Loucy (cell line): Measurements from ENCODE around the gene PADI3.

Source experiments
- H2AFZ ChIP-seq: fragments of 200-600 bp; sonication (generic); 2 replicates; pipeline ENCODE4 v1.6.0; 2016; ENCODE audit warnings: antibody characterized with exemption, mild to moderate bottlenecking, low read length, moderate library complexity
- H3F3A ChIP-seq: fragments of 200-600 bp; 2 replicates; pipeline ENCODE4 v1.6.0; 2016; ENCODE audit warnings: antibody characterized with exemption, low read depth, mild to moderate bottlenecking
- H3K27me3 ChIP-seq: fragments of 200-600 bp; sonication (generic); 2 replicates; pipeline ENCODE4 v1.6.1; 2014; ENCODE audit warnings: low read length, mild to moderate bottlenecking; ENCODE audit not compliant: insufficient read depth, poor library complexity, severe bottlenecking
- H3K36me3 ChIP-seq: fragments of 200-600 bp; sonication (generic); 2 replicates; pipeline ENCODE4 v1.6.1; 2016; ENCODE audit warnings: low read length; ENCODE audit not compliant: insufficient read depth
- H3K4me1 ChIP-seq: fragments of 200-600 bp; sonication (generic); 2 replicates; pipeline ENCODE4 v1.5.1; 2014; ENCODE audit warnings: low read length, mild to moderate bottlenecking; ENCODE audit not compliant: insufficient read depth, poor library complexity, severe bottlenecking
- H3K4me2 ChIP-seq: fragments of 200-600 bp; sonication (generic); 2 replicates; pipeline ENCODE4 v1.6.0; 2014; ENCODE audit warnings: antibody characterized with exemption, low read length, low read depth, mild to moderate bottlenecking; ENCODE audit not compliant: poor library complexity, severe bottlenecking
- H3K4me3 ChIP-seq: fragments of 200-600 bp; sonication (generic); 2 replicates; pipeline ENCODE4 v1.5.1; 2014; ENCODE audit warnings: low read length, mild to moderate bottlenecking, mixed read lengths; ENCODE audit not compliant: poor library complexity, severe bottlenecking
- H3K79me2 ChIP-seq: fragments of 200-600 bp; sonication (generic); 2 replicates; pipeline ENCODE4 v1.6.1; 2014; ENCODE audit warnings: low read length; ENCODE audit not compliant: insufficient read depth
- H3K9ac ChIP-seq: fragments of 200-600 bp; sonication (generic); 2 replicates; pipeline ENCODE4 v1.6.0; 2014; ENCODE audit warnings: mild to moderate bottlenecking, low read depth, low read length, moderate library complexity; ENCODE audit not compliant: poor library complexity, severe bottlenecking
- H3K9me2 ChIP-seq: fragments of 200-600 bp; sonication (generic); replicated peaks from 2 replicates; pipeline ENCODE4 v1.6.1; 2016; ENCODE audit warnings: low read depth, low read length, mixed read lengths
- H3K9me3 ChIP-seq: fragments of 200-600 bp; sonication (generic); 2 replicates; pipeline ENCODE4 v1.6.1; 2014; ENCODE audit warnings: mild to moderate bottlenecking, antibody characterized with exemption, low read length, low read depth; ENCODE audit not compliant: insufficient read depth
- H4K20me1 ChIP-seq: fragments of 200-600 bp; sonication (generic); 2 replicates; pipeline ENCODE4 v1.6.0; 2014; ENCODE audit warnings: antibody characterized with exemption, low read length, mild to moderate bottlenecking; ENCODE audit not compliant: insufficient read depth, poor library complexity, severe bottlenecking
- EZH2phosphoT487 ChIP-seq: fragments of 200-600 bp; IDR thresholded peaks from 2 replicates; pipeline ENCODE4 v1.6.1; 2018; ENCODE audit warnings: antibody characterized with exemption, mild to moderate bottlenecking, moderate library complexity, borderline replicate concordance
- TF ChIP-seq, protein P1 (sequence below): fragments of 200-600 bp; sonication (generic); conservative IDR thresholded peaks from 2 replicates; pipeline ENCODE4 v1.5.1; 2014; ENCODE audit warnings: mild to moderate bottlenecking, antibody characterized with exemption, low read length

Gene PADI3

DNA sequence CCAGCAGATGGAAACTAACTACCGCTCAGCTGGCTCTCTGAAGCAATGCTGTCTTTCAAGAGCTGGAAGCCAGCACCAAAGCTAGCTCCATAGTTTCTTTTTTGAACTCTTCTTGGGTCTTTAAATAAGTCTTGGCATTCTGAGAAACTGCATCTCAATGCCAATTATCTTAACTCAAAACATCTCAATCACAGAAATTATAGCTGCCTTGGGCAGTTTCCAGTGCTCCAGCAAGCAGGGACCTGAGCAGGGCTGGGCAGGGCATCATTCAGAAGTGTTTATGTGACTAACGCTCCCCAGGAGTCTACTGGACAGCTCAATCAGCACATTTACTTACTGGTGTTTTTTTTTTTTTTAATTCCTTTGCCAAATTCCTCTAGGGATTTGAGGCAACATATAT is 40.8 kb downstream of the PADI3 start:
- Histone ChIP-seq H3K36me3 (no peaks in the 10 kb centered on the region), H4K20me1 (no peaks in the 10 kb centered on the region), H3K4me1 (no peaks in the 10 kb centered on the region), H3K4me2 (no peak overlapping the region), H3K9me2 (no peaks in the 10 kb centered on the region), H3K9ac (no peak overlapping the region), H3F3A (no peaks in the 10 kb centered on the region), H3K27me3 (no peaks in the 10 kb centered on the region), H3K79me2 (no peaks in the 10 kb centered on the region), H3K4me3 (no peak overlapping the region), H3K9me3 (no peaks in the 10 kb centered on the region), H2AFZ (no peak overlapping the region)
- no peak for TF ChIP-seq EZH2phosphoT487

DNA sequence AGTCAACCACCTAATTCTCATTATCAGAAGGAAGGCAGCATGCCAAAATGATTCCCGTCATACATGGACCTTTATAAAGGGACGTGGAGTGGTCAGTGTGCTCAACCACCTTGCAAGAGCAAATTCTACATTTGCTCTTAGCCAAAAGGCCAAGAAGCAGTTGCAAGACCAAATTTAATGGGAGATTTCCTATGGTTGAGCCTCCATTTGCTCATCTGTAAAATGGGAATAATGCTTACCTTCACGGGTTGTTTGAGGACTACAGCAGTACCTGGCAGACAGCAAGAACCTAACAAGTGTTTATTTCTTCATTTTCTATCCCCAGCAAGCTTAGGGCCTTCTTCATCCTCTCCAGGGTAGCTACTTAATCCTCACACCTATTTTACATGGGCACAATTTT is 41.7 kb downstream of the PADI3 start:
- no peak for TF ChIP-seq EZH2phosphoT487
- TF ChIP-seq, protein P1, sequence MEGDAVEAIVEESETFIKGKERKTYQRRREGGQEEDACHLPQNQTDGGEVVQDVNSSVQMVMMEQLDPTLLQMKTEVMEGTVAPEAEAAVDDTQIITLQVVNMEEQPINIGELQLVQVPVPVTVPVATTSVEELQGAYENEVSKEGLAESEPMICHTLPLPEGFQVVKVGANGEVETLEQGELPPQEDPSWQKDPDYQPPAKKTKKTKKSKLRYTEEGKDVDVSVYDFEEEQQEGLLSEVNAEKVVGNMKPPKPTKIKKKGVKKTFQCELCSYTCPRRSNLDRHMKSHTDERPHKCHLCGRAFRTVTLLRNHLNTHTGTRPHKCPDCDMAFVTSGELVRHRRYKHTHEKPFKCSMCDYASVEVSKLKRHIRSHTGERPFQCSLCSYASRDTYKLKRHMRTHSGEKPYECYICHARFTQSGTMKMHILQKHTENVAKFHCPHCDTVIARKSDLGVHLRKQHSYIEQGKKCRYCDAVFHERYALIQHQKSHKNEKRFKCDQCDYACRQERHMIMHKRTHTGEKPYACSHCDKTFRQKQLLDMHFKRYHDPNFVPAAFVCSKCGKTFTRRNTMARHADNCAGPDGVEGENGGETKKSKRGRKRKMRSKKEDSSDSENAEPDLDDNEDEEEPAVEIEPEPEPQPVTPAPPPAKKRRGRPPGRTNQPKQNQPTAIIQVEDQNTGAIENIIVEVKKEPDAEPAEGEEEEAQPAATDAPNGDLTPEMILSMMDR, result no peak
- no peaks in the 10 kb centered on the region for H4K20me1 ChIP-seq

DNA sequence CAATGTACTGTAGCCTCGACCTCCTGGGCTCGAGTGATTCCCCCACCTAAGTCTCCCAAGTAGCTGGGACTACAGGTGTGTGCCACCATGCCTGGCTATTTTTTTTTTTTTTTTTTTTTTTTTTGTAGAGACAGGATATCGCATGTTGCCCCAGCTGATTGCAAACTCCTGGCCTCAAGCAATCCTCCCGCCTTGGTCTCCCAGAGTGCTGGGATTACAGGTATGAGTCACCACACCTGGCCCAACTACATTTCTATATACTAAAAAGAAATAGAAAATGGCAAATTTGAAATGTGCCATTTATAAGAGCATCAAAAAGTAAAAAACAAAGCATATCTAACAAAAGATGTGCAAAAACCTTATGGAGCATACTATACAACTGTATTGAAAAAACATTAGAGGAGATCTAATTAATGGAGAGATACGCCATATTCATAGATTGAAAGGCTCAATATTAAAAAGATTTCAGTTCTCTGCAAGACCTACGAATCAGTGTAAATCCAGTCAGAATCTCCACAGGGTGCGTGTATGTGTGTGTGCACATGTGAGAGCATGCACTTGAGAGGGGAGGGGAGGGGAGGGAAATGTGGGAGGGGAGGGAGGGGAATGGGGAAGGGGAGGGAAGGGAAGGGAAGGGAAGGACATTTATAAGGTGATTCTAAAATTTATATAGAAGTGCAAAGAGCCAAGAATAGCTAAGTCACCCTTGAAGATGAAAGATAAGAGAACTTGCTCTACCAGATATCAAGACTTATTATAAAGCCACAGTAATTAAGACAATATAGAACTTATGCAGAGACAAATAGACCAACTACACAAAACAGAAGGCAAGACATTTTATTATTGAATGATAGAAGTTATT is 43.6 kb downstream of the PADI3 start:
- Histone ChIP-seq H2AFZ (no peak overlapping the region), H3K36me3 (no peaks in the 10 kb centered on the region), H3K4me2 (no peak overlapping the region), H3K9ac (no peak overlapping the region), H3K27me3 (no peaks in the 10 kb centered on the region), H3K9me2 (no peaks in the 10 kb centered on the region), H3K9me3 (no peaks in the 10 kb centered on the region), H3K79me2 (no peaks in the 10 kb centered on the region), H3F3A (no peaks in the 10 kb centered on the region), H4K20me1 (no peaks in the 10 kb centered on the region), H3K4me3 (no peak overlapping the region), H3K4me1 (no peaks in the 10 kb centered on the region)
- no peak for TF ChIP-seq EZH2phosphoT487
- TF ChIP-seq, protein P1, result no peak

More for the DNA sequence above, 41.7 kb downstream of the PADI3 start:
- no peaks in the 10 kb centered on the region for H3K36me3 ChIP-seq
- no peak overlapping the region for H3K4me2 ChIP-seq
- no peaks in the 10 kb centered on the region for H3K4me1 ChIP-seq
- no peaks in the 10 kb centered on the region for H3K27me3 ChIP-seq
- H3K9ac ChIP-seq, result no peak overlapping the region
- no peaks in the 10 kb centered on the region for H3F3A ChIP-seq
- H3K9me2 ChIP-seq, result no peaks in the 10 kb centered on the region
- no peak overlapping the region for H3K4me3 ChIP-seq
- no peaks in the 10 kb centered on the region for H3K79me2 ChIP-seq
- H2AFZ ChIP-seq, result no peak overlapping the region
- H3K9me3 ChIP-seq, result no peaks in the 10 kb centered on the region
